HepG2 (cell line): ENCODE data around the gene ERC1. TPM values are rescaled to one million over a fixed set of nuclear protein-coding genes. Genes with fewer than 3 reads are reported as not detected.

Experiments
- CREBL2 ChIP-seq: sonication (generic); formaldehyde crosslinking; IDR thresholded peaks from 2 replicates; pipeline ENCODE4 v1.8.1; 2023; ENCODE audit warnings: missing genetic modification reagents, mild to moderate bottlenecking, borderline replicate concordance
- GATAD2A ChIP-seq: IDR thresholded peaks from 2 replicates; pipeline ENCODE4 v1.6.1; 2016
- JDP2 ChIP-seq: sonication (generic); formaldehyde crosslinking; IDR thresholded peaks from 2 replicates; pipeline ENCODE4 v1.8.1; 2022; ENCODE audit warnings: missing genetic modification reagents, borderline replicate concordance
- KMT2A ChIP-seq: sonication (generic); formaldehyde crosslinking; IDR thresholded peaks from 2 replicates; pipeline ENCODE4 v1.4.0; 2020; ENCODE audit warnings: missing genetic modification reagents
- NFIC ChIP-seq: IDR thresholded peaks from 2 replicates; pipeline ENCODE4 v1.6.1; 2012; ENCODE audit warnings: mild to moderate bottlenecking, low read length, inconsistent platforms
- NFYB ChIP-seq: sonication (generic); formaldehyde crosslinking; IDR thresholded peaks from 2 replicates; pipeline ENCODE4 v1.4.0; 2020; ENCODE audit warnings: missing genetic modification reagents
- NR2F2 ChIP-seq: IDR thresholded peaks from 2 replicates; pipeline ENCODE4 v1.6.1; 2012; ENCODE audit warnings: low read depth, inconsistent platforms, borderline replicate concordance
- ZC3H4 ChIP-seq: sonication (generic); formaldehyde crosslinking; IDR thresholded peaks from 2 replicates; pipeline ENCODE4 v1.4.0; 2020; ENCODE audit warnings: missing genetic modification reagents, borderline replicate concordance
- ZFP36 ChIP-seq: fragments of 150-350 bp; IDR thresholded peaks from 2 replicates; pipeline ENCODE4 v1.6.1; 2018; ENCODE audit warnings: borderline replicate concordance, low read length, low read depth; ENCODE audit not compliant: partially characterized antibody
- ZNF251 ChIP-seq: sonication (generic); formaldehyde crosslinking; IDR thresholded peaks from 2 replicates; pipeline ENCODE4 v1.9.0; 2021; ENCODE audit warnings: mild to moderate bottlenecking, missing genetic modification reagents
- ZNF354B ChIP-seq: sonication (generic); formaldehyde crosslinking; IDR thresholded peaks from 2 replicates; pipeline ENCODE4 v1.8.0; 2022; ENCODE audit warnings: mild to moderate bottlenecking, missing genetic modification reagents
- ZNF563 ChIP-seq: sonication (generic); formaldehyde crosslinking; IDR thresholded peaks from 2 replicates; pipeline ENCODE4 v1.8.0; 2022; ENCODE audit warnings: mild to moderate bottlenecking, moderate library complexity, missing genetic modification reagents
- ZNF652 ChIP-seq: IDR thresholded peaks from 2 replicates; pipeline ENCODE4 v1.6.1; 2016; ENCODE audit warnings: low read depth, borderline replicate concordance
- ZNF672 ChIP-seq: sonication (generic); formaldehyde crosslinking; IDR thresholded peaks from 2 replicates; pipeline ENCODE4 v1.8.1; 2022; ENCODE audit warnings: missing genetic modification reagents
- ZNF761 ChIP-seq: sonication (generic); formaldehyde crosslinking; conservative IDR thresholded peaks from 2 replicates; pipeline ENCODE4 v1.4.0; 2020; ENCODE audit warnings: mild to moderate bottlenecking, missing genetic modification reagents
- ZSCAN30 ChIP-seq: sonication (generic); formaldehyde crosslinking; IDR thresholded peaks from 2 replicates; pipeline ENCODE4 v1.5.0; 2020; ENCODE audit warnings: mild to moderate bottlenecking, missing genetic modification reagents
- polyA plus RNA-seq, 8 experiments: library from polyadenylated mRNA; depleted of rRNA in 3 of 8; stranded (reverse) in 7 of 8; unstranded in 1 of 8; fragments of >200 nt; fragmentation: Illumina TruSeq in 4 of 8; extraction: Trizol in 4 of 8; gene quantifications; 2 replicates each; pipeline versions ENCODE4 v1.2.1 to v1.2.3, GENCODE V29; 2011 to 2016; ENCODE audit warnings: low read depth in 4 of 8, missing spikeins in 1 of 8, mixed read lengths in 1 of 8; ENCODE audit not compliant: insufficient read depth in 1 of 8
- total RNA-seq, 5 experiments: library from RNA; depleted of rRNA; stranded (reverse); fragments of >200 nt; fragmentation: Illumina TruSeq; extraction: Trizol; gene quantifications; 2 replicates each; pipeline ENCODE4 v1.2.3, GENCODE V29; 2016; ENCODE audit warnings: low read depth in 1 of 5
- TF ChIP-seq, protein P1 (sequence below): sonication (generic); formaldehyde crosslinking; IDR thresholded peaks from 2 replicates; pipeline ENCODE4 v1.8.0; 2022; ENCODE audit warnings: missing genetic modification reagents, mild to moderate bottlenecking, borderline replicate concordance
- TF ChIP-seq, protein P2 (sequence below): sonication (generic); formaldehyde crosslinking; IDR thresholded peaks from 2 replicates; pipeline ENCODE4 v1.5.1; 2020; ENCODE audit warnings: mild to moderate bottlenecking, missing genetic modification reagents, borderline replicate concordance
- TF ChIP-seq, protein P3 (sequence below): sonication (generic); formaldehyde crosslinking; IDR thresholded peaks from 2 replicates; pipeline ENCODE4 v1.4.0; 2020; ENCODE audit warnings: missing genetic modification reagents, mild to moderate bottlenecking, borderline replicate concordance
- TF ChIP-seq, protein P4 (sequence below): sonication (generic); formaldehyde crosslinking; IDR thresholded peaks from 2 replicates; pipeline ENCODE4 v1.4.0; 2020; ENCODE audit warnings: missing genetic modification reagents
- TF ChIP-seq, protein P5 (sequence below): IDR thresholded peaks from 2 replicates; pipeline ENCODE4 v1.6.1; 2016; ENCODE audit warnings: low read depth, missing genetic modification reagents, missing compliant biosample characterization

Gene ERC1
- total and polyA plus RNA-seq, 2 of the 13 experiments (the other 11 are each of a cell fraction or from before 2014, with no cell fraction given): 6.1 to 12.4 TPM

- TF ChIP-seq, protein P1, sequence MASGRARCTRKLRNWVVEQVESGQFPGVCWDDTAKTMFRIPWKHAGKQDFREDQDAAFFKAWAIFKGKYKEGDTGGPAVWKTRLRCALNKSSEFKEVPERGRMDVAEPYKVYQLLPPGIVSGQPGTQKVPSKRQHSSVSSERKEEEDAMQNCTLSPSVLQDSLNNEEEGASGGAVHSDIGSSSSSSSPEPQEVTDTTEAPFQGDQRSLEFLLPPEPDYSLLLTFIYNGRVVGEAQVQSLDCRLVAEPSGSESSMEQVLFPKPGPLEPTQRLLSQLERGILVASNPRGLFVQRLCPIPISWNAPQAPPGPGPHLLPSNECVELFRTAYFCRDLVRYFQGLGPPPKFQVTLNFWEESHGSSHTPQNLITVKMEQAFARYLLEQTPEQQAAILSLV (CRISPR knock-in tag): no peak
- TF ChIP-seq NR2F2 (no peak), ZNF251 (CRISPR knock-in tag) (no peak), ZC3H4 (CRISPR knock-in tag) (no peak), ZFP36 (no peak), ZNF672 (CRISPR knock-in tag) (no peak), ZSCAN30 (CRISPR knock-in tag) (no peak), ZNF761 (CRISPR knock-in tag) (no peak), GATAD2A (CRISPR knock-in tag) (peak; percentile 78), NFYB (CRISPR knock-in tag) (no peak), ZNF563 (CRISPR knock-in tag) (no peak), KMT2A (CRISPR knock-in tag) (no peak), CREBL2 (CRISPR knock-in tag) (no peak), NFIC (no peak), ZNF652 (CRISPR knock-in tag) (no peak), ZNF354B (CRISPR knock-in tag) (no peak), JDP2 (no peak)
- TF ChIP-seq, protein P2, sequence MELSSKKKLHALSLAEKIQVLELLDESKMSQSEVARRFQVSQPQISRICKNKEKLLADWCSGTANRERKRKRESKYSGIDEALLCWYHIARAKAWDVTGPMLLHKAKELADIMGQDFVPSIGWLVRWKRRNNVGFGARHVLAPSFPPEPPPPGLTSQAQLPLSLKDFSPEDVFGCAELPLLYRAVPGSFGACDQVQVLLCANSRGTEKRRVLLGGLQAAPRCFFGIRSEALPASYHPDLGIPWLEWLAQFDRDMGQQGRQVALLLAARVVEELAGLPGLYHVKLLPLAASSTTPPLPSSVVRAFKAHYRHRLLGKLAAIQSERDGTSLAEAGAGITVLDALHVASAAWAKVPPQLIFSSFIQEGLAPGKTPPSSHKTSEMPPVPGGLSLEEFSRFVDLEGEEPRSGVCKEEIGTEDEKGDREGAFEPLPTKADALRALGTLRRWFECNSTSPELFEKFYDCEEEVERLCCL: no peak
- TF ChIP-seq, protein P3, sequence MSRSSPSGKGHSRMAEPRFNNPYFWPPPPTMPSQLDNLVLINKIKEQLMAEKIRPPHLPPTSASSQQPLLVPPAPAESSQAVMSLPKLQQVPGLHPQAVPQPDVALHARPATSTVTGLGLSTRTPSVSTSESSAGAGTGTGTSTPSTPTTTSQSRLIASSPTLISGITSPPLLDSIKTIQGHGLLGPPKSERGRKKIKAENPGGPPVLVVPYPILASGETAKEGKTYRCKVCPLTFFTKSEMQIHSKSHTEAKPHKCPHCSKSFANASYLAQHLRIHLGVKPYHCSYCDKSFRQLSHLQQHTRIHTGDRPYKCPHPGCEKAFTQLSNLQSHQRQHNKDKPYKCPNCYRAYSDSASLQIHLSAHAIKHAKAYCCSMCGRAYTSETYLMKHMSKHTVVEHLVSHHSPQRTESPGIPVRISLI (CRISPR knock-in tag): peak; percentile 92
- TF ChIP-seq, protein P4, sequence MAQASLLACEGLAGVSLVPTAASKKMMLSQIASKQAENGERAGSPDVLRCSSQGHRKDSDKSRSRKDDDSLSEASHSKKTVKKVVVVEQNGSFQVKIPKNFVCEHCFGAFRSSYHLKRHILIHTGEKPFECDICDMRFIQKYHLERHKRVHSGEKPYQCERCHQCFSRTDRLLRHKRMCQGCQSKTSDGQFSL: no peak
- TF ChIP-seq, protein P5, sequence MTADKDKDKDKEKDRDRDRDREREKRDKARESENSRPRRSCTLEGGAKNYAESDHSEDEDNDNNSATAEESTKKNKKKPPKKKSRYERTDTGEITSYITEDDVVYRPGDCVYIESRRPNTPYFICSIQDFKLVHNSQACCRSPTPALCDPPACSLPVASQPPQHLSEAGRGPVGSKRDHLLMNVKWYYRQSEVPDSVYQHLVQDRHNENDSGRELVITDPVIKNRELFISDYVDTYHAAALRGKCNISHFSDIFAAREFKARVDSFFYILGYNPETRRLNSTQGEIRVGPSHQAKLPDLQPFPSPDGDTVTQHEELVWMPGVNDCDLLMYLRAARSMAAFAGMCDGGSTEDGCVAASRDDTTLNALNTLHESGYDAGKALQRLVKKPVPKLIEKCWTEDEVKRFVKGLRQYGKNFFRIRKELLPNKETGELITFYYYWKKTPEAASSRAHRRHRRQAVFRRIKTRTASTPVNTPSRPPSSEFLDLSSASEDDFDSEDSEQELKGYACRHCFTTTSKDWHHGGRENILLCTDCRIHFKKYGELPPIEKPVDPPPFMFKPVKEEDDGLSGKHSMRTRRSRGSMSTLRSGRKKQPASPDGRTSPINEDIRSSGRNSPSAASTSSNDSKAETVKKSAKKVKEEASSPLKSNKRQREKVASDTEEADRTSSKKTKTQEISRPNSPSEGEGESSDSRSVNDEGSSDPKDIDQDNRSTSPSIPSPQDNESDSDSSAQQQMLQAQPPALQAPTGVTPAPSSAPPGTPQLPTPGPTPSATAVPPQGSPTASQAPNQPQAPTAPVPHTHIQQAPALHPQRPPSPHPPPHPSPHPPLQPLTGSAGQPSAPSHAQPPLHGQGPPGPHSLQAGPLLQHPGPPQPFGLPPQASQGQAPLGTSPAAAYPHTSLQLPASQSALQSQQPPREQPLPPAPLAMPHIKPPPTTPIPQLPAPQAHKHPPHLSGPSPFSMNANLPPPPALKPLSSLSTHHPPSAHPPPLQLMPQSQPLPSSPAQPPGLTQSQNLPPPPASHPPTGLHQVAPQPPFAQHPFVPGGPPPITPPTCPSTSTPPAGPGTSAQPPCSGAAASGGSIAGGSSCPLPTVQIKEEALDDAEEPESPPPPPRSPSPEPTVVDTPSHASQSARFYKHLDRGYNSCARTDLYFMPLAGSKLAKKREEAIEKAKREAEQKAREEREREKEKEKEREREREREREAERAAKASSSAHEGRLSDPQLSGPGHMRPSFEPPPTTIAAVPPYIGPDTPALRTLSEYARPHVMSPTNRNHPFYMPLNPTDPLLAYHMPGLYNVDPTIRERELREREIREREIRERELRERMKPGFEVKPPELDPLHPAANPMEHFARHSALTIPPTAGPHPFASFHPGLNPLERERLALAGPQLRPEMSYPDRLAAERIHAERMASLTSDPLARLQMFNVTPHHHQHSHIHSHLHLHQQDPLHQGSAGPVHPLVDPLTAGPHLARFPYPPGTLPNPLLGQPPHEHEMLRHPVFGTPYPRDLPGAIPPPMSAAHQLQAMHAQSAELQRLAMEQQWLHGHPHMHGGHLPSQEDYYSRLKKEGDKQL: no peak
Measured at GRCh38 chr12:1054117-1054870, 63.3 kb downstream of the ERC1 start (continued).
